ENCODE results near the gene TMEM115. TPM values are rescaled to one million over a fixed set of nuclear protein-coding genes. Genes with fewer than 3 reads are reported as not detected.

TMEM115 gene
- total and polyA plus RNA-seq, 2 of the 13 experiments (the other 11 are each of a cell fraction or from before 2014, with no cell fraction given), result 22.1 to 30.7 TPM

DNA sequence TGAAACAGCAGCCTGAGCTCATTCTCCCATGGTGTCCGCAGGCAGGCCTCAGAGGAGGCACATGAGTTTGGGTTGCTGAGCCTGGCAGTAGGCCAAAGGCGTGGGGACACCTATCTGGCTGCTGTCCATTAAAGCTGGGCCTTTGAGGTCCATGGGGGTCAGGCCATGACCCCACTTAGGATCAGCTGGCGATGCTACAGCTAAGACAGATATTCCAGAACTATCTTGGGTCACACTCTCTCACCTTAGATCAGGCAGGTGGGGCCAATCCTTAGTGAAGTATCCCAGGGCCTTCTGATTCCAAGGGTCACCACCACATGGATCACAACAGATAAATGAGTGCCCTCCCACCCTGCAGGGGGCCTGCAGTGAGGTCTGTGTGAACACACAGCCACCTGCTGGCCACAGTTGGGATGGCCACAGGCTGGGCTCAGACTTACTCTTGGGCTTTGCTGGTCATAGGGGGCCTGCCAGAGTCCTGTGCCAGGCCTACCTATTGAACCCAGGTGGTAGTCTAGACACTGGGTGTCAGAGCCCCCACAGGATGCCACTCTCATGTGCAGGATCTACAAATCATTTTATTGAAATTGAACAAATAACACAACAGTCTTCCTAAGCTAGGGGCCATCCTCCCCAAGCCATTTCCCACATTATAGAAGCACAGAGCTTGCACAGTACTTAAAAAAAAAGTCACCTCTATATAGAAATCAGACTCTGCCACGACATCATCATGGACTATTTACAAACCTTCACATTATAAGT lies 34.8 kb downstream of the TMEM115 start (continued):
- TF ChIP-seq, protein P1, sequence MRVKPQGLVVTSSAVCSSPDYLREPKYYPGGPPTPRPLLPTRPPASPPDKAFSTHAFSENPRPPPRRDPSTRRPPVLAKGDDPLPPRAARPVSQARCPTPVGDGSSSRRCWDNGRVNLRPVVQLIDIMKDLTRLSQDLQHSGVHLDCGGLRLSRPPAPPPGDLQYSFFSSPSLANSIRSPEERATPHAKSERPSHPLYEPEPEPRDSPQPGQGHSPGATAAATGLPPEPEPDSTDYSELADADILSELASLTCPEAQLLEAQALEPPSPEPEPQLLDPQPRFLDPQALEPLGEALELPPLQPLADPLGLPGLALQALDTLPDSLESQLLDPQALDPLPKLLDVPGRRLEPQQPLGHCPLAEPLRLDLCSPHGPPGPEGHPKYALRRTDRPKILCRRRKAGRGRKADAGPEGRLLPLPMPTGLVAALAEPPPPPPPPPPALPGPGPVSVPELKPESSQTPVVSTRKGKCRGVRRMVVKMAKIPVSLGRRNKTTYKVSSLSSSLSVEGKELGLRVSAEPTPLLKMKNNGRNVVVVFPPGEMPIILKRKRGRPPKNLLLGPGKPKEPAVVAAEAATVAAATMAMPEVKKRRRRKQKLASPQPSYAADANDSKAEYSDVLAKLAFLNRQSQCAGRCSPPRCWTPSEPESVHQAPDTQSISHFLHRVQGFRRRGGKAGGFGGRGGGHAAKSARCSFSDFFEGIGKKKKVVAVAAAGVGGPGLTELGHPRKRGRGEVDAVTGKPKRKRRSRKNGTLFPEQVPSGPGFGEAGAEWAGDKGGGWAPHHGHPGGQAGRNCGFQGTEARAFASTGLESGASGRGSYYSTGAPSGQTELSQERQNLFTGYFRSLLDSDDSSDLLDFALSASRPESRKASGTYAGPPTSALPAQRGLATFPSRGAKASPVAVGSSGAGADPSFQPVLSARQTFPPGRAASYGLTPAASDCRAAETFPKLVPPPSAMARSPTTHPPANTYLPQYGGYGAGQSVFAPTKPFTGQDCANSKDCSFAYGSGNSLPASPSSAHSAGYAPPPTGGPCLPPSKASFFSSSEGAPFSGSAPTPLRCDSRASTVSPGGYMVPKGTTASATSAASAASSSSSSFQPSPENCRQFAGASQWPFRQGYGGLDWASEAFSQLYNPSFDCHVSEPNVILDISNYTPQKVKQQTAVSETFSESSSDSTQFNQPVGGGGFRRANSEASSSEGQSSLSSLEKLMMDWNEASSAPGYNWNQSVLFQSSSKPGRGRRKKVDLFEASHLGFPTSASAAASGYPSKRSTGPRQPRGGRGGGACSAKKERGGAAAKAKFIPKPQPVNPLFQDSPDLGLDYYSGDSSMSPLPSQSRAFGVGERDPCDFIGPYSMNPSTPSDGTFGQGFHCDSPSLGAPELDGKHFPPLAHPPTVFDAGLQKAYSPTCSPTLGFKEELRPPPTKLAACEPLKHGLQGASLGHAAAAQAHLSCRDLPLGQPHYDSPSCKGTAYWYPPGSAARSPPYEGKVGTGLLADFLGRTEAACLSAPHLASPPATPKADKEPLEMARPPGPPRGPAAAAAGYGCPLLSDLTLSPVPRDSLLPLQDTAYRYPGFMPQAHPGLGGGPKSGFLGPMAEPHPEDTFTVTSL (CRISPR knock-in tag; IDR thresholded peaks at IDR 0.05; ENCODE audit: borderline replicate concordance), result no peak
- TF ChIP-seq, protein P2, sequence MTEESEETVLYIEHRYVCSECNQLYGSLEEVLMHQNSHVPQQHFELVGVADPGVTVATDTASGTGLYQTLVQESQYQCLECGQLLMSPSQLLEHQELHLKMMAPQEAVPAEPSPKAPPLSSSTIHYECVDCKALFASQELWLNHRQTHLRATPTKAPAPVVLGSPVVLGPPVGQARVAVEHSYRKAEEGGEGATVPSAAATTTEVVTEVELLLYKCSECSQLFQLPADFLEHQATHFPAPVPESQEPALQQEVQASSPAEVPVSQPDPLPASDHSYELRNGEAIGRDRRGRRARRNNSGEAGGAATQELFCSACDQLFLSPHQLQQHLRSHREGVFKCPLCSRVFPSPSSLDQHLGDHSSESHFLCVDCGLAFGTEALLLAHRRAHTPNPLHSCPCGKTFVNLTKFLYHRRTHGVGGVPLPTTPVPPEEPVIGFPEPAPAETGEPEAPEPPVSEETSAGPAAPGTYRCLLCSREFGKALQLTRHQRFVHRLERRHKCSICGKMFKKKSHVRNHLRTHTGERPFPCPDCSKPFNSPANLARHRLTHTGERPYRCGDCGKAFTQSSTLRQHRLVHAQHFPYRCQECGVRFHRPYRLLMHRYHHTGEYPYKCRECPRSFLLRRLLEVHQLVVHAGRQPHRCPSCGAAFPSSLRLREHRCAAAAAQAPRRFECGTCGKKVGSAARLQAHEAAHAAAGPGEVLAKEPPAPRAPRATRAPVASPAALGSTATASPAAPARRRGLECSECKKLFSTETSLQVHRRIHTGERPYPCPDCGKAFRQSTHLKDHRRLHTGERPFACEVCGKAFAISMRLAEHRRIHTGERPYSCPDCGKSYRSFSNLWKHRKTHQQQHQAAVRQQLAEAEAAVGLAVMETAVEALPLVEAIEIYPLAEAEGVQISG (CRISPR knock-in tag; IDR thresholded peaks at IDR 0.05), result peak; percentile 90
- no peak for TF ChIP-seq ZKSCAN5 (CRISPR knock-in tag; IDR thresholded peaks at IDR 0.05)
- TF ChIP-seq HOXA3 (CRISPR knock-in tag; IDR thresholded peaks at IDR 0.05), result peak; percentile 67
- TF ChIP-seq, protein P3, sequence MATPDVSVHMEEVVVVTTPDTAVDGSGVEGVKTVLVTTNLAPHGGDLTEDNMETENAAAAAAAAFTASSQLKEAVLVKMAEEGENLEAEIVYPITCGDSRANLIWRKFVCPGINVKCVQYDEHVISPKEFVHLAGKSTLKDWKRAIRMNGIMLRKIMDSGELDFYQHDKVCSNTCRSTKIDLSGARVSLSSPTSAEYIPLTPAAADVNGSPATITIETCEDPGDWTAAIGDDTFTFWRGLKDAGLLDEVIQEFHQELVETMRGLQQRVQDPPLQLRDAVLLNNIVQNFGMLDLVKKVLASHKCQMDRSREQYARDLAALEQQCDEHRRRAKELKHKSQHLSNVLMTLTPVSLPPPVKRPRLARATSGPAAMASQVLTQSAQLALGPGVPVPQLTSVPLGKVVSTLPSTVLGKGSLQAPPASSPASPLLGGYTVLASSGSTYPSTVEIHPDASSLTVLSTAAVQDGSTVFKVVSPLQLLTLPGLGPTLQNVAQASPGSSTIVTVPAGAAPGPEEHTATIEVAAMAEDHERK (CRISPR knock-in tag; IDR thresholded peaks at IDR 0.05; ENCODE audit: low read depth), result no peak
- TF ChIP-seq BCL3 (CRISPR knock-in tag; IDR thresholded peaks at IDR 0.05), result no peak
- TF ChIP-seq, protein P4, sequence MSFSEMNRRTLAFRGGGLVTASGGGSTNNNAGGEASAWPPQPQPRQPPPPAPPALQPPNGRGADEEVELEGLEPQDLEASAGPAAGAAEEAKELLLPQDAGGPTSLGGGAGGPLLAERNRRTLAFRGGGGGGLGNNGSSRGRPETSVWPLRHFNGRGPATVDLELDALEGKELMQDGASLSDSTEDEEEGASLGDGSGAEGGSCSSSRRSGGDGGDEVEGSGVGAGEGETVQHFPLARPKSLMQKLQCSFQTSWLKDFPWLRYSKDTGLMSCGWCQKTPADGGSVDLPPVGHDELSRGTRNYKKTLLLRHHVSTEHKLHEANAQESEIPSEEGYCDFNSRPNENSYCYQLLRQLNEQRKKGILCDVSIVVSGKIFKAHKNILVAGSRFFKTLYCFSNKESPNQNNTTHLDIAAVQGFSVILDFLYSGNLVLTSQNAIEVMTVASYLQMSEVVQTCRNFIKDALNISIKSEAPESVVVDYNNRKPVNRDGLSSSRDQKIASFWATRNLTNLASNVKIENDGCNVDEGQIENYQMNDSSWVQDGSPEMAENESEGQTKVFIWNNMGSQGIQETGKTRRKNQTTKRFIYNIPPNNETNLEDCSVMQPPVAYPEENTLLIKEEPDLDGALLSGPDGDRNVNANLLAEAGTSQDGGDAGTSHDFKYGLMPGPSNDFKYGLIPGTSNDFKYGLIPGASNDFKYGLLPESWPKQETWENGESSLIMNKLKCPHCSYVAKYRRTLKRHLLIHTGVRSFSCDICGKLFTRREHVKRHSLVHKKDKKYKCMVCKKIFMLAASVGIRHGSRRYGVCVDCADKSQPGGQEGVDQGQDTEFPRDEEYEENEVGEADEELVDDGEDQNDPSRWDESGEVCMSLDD (CRISPR knock-in tag; IDR thresholded peaks at IDR 0.05; ENCODE audit: borderline replicate concordance), result no peak
- peak; percentile 88 for TF ChIP-seq ZBTB7A (CRISPR knock-in tag; IDR thresholded peaks at IDR 0.05)
- TF ChIP-seq ETV5 (CRISPR knock-in tag; IDR thresholded peaks at IDR 0.05; ENCODE audit: borderline replicate concordance), result no peak
- no peak for TF ChIP-seq HES4 (CRISPR knock-in tag; IDR thresholded peaks at IDR 0.05; ENCODE audit: borderline replicate concordance)
- TF ChIP-seq NR2F1 (CRISPR knock-in tag; IDR thresholded peaks at IDR 0.05), result peak in 1 of 2 experiments; percentile 65; a peak in 2 of 4 replicates
- TF ChIP-seq POLR2AphosphoS2 (IDR thresholded peaks at IDR 0.05; ENCODE audit: low read depth, low read length), result no peak
- 0 out of 2 replicates have a peak, but pooled peaks have one; percentile 27 for TF ChIP-seq ARNT2 (CRISPR knock-in tag; IDR thresholded peaks at IDR 0.05; ENCODE audit: low read depth)

Measured in HepG2 (cell line).